Skeletal muscle tissue (tissue), 1 donor: Measurements from ENCODE around the gene MSL2. TPM values are rescaled to one million over a fixed set of nuclear protein-coding genes. Genes with fewer than 3 reads are reported as not detected.

Experiments used
- total RNA-seq: library from RNA; depleted of rRNA; stranded (reverse); fragments of >200 nt; gene quantifications from one replicate; pipeline ENCODE4 v1.2.3, GENCODE V29; 2014

MSL2 gene
- total RNA-seq, 1 donor from 2014 or later: 16.2 TPM

Other genes starting within 250 kb of the MSL2 start
- gene PPP2R3A, start 230.6 kb downstream of the MSL2 start, total RNA-seq: 45.9 TPM
- gene PCCB, start 54.0 kb upstream of the MSL2 start, total RNA-seq: 34.4 TPM